Osteocyte (in vitro differentiated cells): Measurements from ENCODE around the gene TAF4. TPM values are rescaled to one million over a fixed set of nuclear protein-coding genes. Genes with fewer than 3 reads are reported as not detected.

Source experiments
- DNase-seq: peaks from one replicate; pipeline ENCODE4 v3.0.0; 2021; ENCODE audit warnings: mixed read lengths; ENCODE audit not compliant: unreplicated experiment; ENCODE audit errors: extremely low spot score
- H3K27ac Mint-ChIP-seq: one replicate; pipeline ENCODE4 v1.8.0; 2021; ENCODE audit warnings: mild to moderate bottlenecking, mixed read lengths; ENCODE audit not compliant: unreplicated experiment
- H3K27me3 Mint-ChIP-seq: one replicate; pipeline ENCODE4 v1.8.0; 2021; ENCODE audit warnings: mixed read lengths; ENCODE audit not compliant: unreplicated experiment
- H3K36me3 Mint-ChIP-seq: one replicate; pipeline ENCODE4 v1.8.0; 2021; ENCODE audit warnings: mixed read lengths; ENCODE audit not compliant: unreplicated experiment
- H3K4me1 Mint-ChIP-seq: one replicate; pipeline ENCODE4 v1.8.0; 2021; ENCODE audit warnings: mixed read lengths; ENCODE audit not compliant: unreplicated experiment
- H3K4me3 Mint-ChIP-seq: one replicate; pipeline ENCODE4 v1.8.0; 2021; ENCODE audit warnings: mild to moderate bottlenecking, moderate library complexity, mixed read lengths; ENCODE audit not compliant: unreplicated experiment
- H3K9me3 Mint-ChIP-seq: one replicate; pipeline ENCODE4 v1.8.0; 2021; ENCODE audit warnings: mixed read lengths; ENCODE audit not compliant: unreplicated experiment
- CTCF ChIP-seq: fragments of 200-600 bp; sonication (generic); IDR thresholded peaks from 2 replicates; pipeline ENCODE4 v1.5.0; 2021; ENCODE audit warnings: antibody characterized with exemption, mild to moderate bottlenecking, moderate library complexity
- long read RNA-seq: library from polyadenylated mRNA; unstranded; transcript quantifications from one replicate; pipeline ENCODE4 v2.0.0, GENCODE V29; 2021
- total RNA-seq: library from RNA; stranded (reverse); gene quantifications from 2 replicates; pipeline ENCODE4 v1.2.1, GENCODE V29; 2021

The TAF4 gene
- 17.3 and 22.8 TPM in 2 replicates for total RNA-seq
- long read RNA-seq = 0 reads

GRCh38 chr20:62065674-62066338 is at the start of gene TAF4:
TAF4 (minus strand) TSS chr20:62065881; CDS start chr20:62065810, 71 bp downstream.
- peaks cover 32% of the 10 kb centered on the region for H3K4me1 Mint-ChIP-seq
- H3K27me3 Mint-ChIP-seq = peaks cover 3% of the 10 kb centered on the region
- no peaks in the 10 kb centered on the region for H3K36me3 Mint-ChIP-seq
- H3K9me3 Mint-ChIP-seq = no peaks in the 10 kb centered on the region
- TF ChIP-seq CTCF = no peak
- DNase-seq = peak; percentile 93
- H3K27ac Mint-ChIP-seq = peak within 1 kb of the TSS; percentile 94
- H3K4me3 Mint-ChIP-seq = peak within 1 kb of the TSS; percentile 83

GRCh38 chr20:62114894-62115293 is 49.2 kb upstream of the TAF4 start:
- Mint-ChIP-seq H3K27me3 (peaks cover 30% of the 10 kb centered on the region), H3K4me1 (peaks cover 4% of the 10 kb centered on the region), H3K36me3 (no peaks in the 10 kb centered on the region), H3K9me3 (no peaks in the 10 kb centered on the region), H3K27ac (no peak overlapping the region), H3K4me3 (no peak overlapping the region)
- DNase-seq = no peak
- no peak for TF ChIP-seq CTCF

GRCh38 chr20:62112368-62112767 is 46.7 kb upstream of the TAF4 start:
- no peak overlapping the region for H3K4me3 Mint-ChIP-seq
- no peak overlapping the region for H3K27ac Mint-ChIP-seq
- H3K9me3 Mint-ChIP-seq = peaks cover 12% of the 10 kb centered on the region
- no peak for DNase-seq
- no peak for TF ChIP-seq CTCF
- H3K4me1 Mint-ChIP-seq = peaks cover 2% of the 10 kb centered on the region
- H3K36me3 Mint-ChIP-seq = no peaks in the 10 kb centered on the region
- peaks cover 13% of the 10 kb centered on the region for H3K27me3 Mint-ChIP-seq

GRCh38 chr20:62111148-62111547 is 45.5 kb upstream of the TAF4 start:
- Mint-ChIP-seq H3K4me1 (peaks cover 2% of the 10 kb centered on the region), H3K36me3 (no peaks in the 10 kb centered on the region), H3K4me3 (no peak overlapping the region), H3K27me3 (peaks cover 7% of the 10 kb centered on the region), H3K9me3 (peaks cover 12% of the 10 kb centered on the region), H3K27ac (no peak overlapping the region)
- no peak for DNase-seq
- TF ChIP-seq CTCF = no peak

- Mint-ChIP-seq H3K27ac (no peak overlapping the region), H3K4me3 (no peak overlapping the region)
Observed at GRCh38 chr20:62105592-62105991, 39.9 kb upstream of the TAF4 start.

More at GRCh38 chr20:62105592-62105991, 39.9 kb upstream of the TAF4 start:
- Mint-ChIP-seq H3K9me3 (peaks cover 21% of the 10 kb centered on the region), H3K27me3 (no peaks in the 10 kb centered on the region), H3K36me3 (peaks cover 2% of the 10 kb centered on the region), H3K4me1 (no peaks in the 10 kb centered on the region)
- no peak for DNase-seq
- no peak for TF ChIP-seq CTCF
